BJ (cell line): ENCODE results near the gene MDM4. TPM values are rescaled to one million over a fixed set of nuclear protein-coding genes. Genes with fewer than 3 reads are reported as not detected.

Source experiments
- CTCF ChIA-PET: fragments of 350-600 bp; formaldehyde crosslinking; extraction: SDS; loops from one replicate; lab custom pipeline; 2021; ENCODE audit warnings: antibody characterized with exemption, inconsistent platforms; lab: Yijun Ruan, JAX
- POLR2A ChIA-PET: fragments of 300-600 bp; sonication (Branson Sonifier 250); formaldehyde crosslinking; extraction: SDS; loops from one replicate; lab custom pipeline; 2021; ENCODE audit warnings: antibody characterized with exemption; lab: Charles Lee
- DNase-seq: peaks from one replicate; pipeline ENCODE4 v3.0.0-alpha.2; 2011; ENCODE audit warnings: low read depth
- H3K27me3 ChIP-seq: 2 replicates; pipeline ENCODE4 v1.6.0; 2011; ENCODE audit warnings: low read length; ENCODE audit not compliant: control insufficient read depth, insufficient read depth
- H3K36me3 ChIP-seq: 2 replicates; pipeline ENCODE4 v1.5.1; 2011; ENCODE audit warnings: low read length; ENCODE audit not compliant: control insufficient read depth, insufficient read depth
- H3K4me3 ChIP-seq: 2 replicates; pipeline ENCODE4 v1.5.1; 2011; ENCODE audit warnings: low read depth, mild to moderate bottlenecking, control low read depth, low read length
- CTCF ChIP-seq: IDR thresholded peaks from 2 replicates; pipeline ENCODE4 v1.5.1; 2011; ENCODE audit warnings: low read depth, mild to moderate bottlenecking, control low read depth, inconsistent platforms, low read length, moderate library complexity; ENCODE audit not compliant: insufficient read depth
- polyA plus RNA-seq: library from polyadenylated mRNA; depleted of rRNA; stranded (reverse); fragments of >200 nt; gene quantifications from 2 replicates; pipeline ENCODE4 v1.2.3, GENCODE V29; 2011

MDM4 gene
- polyA plus RNA-seq, 1 experiment, result 7.4 TPM

- Histone ChIP-seq H3K4me3 (peak overlapping the region; percentile 37), H3K27me3 (no peaks in the 10 kb centered on the region), H3K36me3 (no peaks in the 10 kb centered on the region)
- ChIA-PET CTCF (interaction anchor here (1.0 to 11.7 kb wide), 7 partner anchors 9 to 300 kb away, joined by 3 to 194 read pairs (median 24); partner anchors contain the start of genes MDM4 and PIK3C2B), POLR2A (interaction anchor here (0.6 to 1.9 kb wide), 2 partner anchors 9 to 275 kb away, joined by 7 to 9 read pairs; partner anchors contain the start of gene MDM4)
- peak; percentile 75 for DNase-seq
- TF ChIP-seq CTCF, result no peak
Measured at GRCh38 chr1:204506969-204507316, 9.3 kb upstream of the MDM4 start.

GRCh38 chr1:204507317-204508105 lies 8.7 kb upstream of the MDM4 start:
- Histone ChIP-seq H3K4me3 (peak overlapping the region; percentile 37), H3K27me3 (no peaks in the 10 kb centered on the region), H3K36me3 (no peaks in the 10 kb centered on the region)
- ChIA-PET POLR2A (interaction anchor here (0.5 to 1.9 kb wide), 3 partner anchors 9 to 1964 kb away, joined by 3 to 7 read pairs (median 7); partner anchors contain the start of gene MDM4), CTCF (interaction anchor here (1.0 to 11.7 kb wide), 7 partner anchors 8 to 300 kb away, joined by 3 to 194 read pairs (median 24); partner anchors contain the start of genes MDM4 and PIK3C2B)
- DNase-seq, result no peak
- no peak for TF ChIP-seq CTCF

- POLR2A ChIA-PET, result no interaction called here
Measured at GRCh38 chr1:204509186-204509635, 7.0 kb upstream of the MDM4 start.

GRCh38 chr1:204511366-204511765 lies 4.8 kb upstream of the MDM4 start:
- Histone ChIP-seq H3K36me3 (no peaks in the 10 kb centered on the region), H3K27me3 (no peaks in the 10 kb centered on the region), H3K4me3 (no peak overlapping the region)
- ChIA-PET POLR2A (no interaction called here), CTCF (no interaction called here)
- no peak for TF ChIP-seq CTCF
- no peak for DNase-seq

More at GRCh38 chr1:204509186-204509635, 7.0 kb upstream of the MDM4 start:
- no peak for DNase-seq
- CTCF ChIA-PET, result interaction anchor here (0.9 to 1.4 kb wide), 5 partner anchors 10 to 298 kb away, joined by 3 to 6 read pairs (median 4); no protein-coding TSS in a partner anchor
- no peaks in the 10 kb centered on the region for H3K36me3 ChIP-seq
- no peaks in the 10 kb centered on the region for H3K27me3 ChIP-seq
- H3K4me3 ChIP-seq, result no peak overlapping the region
- no peak for TF ChIP-seq CTCF

- no peak for DNase-seq
- no peak for TF ChIP-seq CTCF
- Histone ChIP-seq H3K27me3 (no peaks in the 10 kb centered on the region), H3K36me3 (peaks cover 2% of the 10 kb centered on the region; the same call in 1 of the 2 replicates), H3K4me3 (no peak overlapping the region)
- ChIA-PET CTCF (interaction anchor here (2.3 kb wide), 1 partner anchor 294 kb away, joined by 6 read pairs; no protein-coding TSS in a partner anchor), POLR2A (no interaction called here)
Measured at GRCh38 chr1:204513117-204513716, 3.0 kb upstream of the MDM4 start.
